Measurements from ENCODE around the gene CDH24. TPM values are rescaled to one million over a fixed set of nuclear protein-coding genes. Genes with fewer than 3 reads are reported as not detected.

Gene CDH24
- total and polyA plus RNA-seq, 2 experiments from 2014 or later: 4.4 to 17.8 TPM

Other genes with a start within 250 kb of the CDH24 start
- gene SLC7A7, start 242.1 kb downstream of the CDH24 start, total RNA-seq (2014; rRNA removed; shearing (Covaris generic)): 3.6 and 6.1 TPM in 2 replicates
- gene SLC7A7, start 242.1 kb downstream of the CDH24 start, polyA plus RNA-seq (2016; fragmentation: Nextera tagmentation; extraction: Ambion mirVana): 2.7 and 4.1 TPM in 2 replicates
- gene MRPL52, start 227.6 kb downstream of the CDH24 start, total RNA-seq (2014; rRNA removed; shearing (Covaris generic)): 131 and 138 TPM in 2 replicates
- gene MRPL52, start 227.6 kb downstream of the CDH24 start, polyA plus RNA-seq (2016; fragmentation: Nextera tagmentation; extraction: Ambion mirVana): 617 and 691 TPM in 2 replicates
- gene MMP14, start 220.9 kb downstream of the CDH24 start, total RNA-seq (2014; rRNA removed; shearing (Covaris generic)): 48.9 and 56.4 TPM in 2 replicates
- gene MMP14, start 220.9 kb downstream of the CDH24 start, polyA plus RNA-seq (2016; fragmentation: Nextera tagmentation; extraction: Ambion mirVana): 6.5 and 7.0 TPM in 2 replicates
- 16.5 and 18.1 TPM in 2 replicates for gene LRP10, start 185.8 kb downstream of the CDH24 start, total RNA-seq (2014; rRNA removed; shearing (Covaris generic))
- 5.4 and 6.4 TPM in 2 replicates for gene LRP10, start 185.8 kb downstream of the CDH24 start, polyA plus RNA-seq (2016; fragmentation: Nextera tagmentation; extraction: Ambion mirVana)
- 0.31 and 1.2 TPM in 2 replicates for gene REM2, start 174.3 kb downstream of the CDH24 start, total RNA-seq (2014; rRNA removed; shearing (Covaris generic))
- 2.9 and 3.0 TPM in 2 replicates for gene REM2, start 174.3 kb downstream of the CDH24 start, polyA plus RNA-seq (2016; fragmentation: Nextera tagmentation; extraction: Ambion mirVana)
- gene RBM23, start 138.4 kb downstream of the CDH24 start, total RNA-seq (2014; rRNA removed; shearing (Covaris generic)): 52.8 and 1,081 TPM in 2 replicates
- gene RBM23, start 138.4 kb downstream of the CDH24 start, polyA plus RNA-seq (2016; fragmentation: Nextera tagmentation; extraction: Ambion mirVana): 14.4 and 15.2 TPM in 2 replicates
- gene PRMT5, start 128.1 kb downstream of the CDH24 start, total RNA-seq (2014; rRNA removed; shearing (Covaris generic)): 123 and 124 TPM in 2 replicates
- gene PRMT5, start 128.1 kb downstream of the CDH24 start, polyA plus RNA-seq (2016; fragmentation: Nextera tagmentation; extraction: Ambion mirVana): 68.8 and 74.5 TPM in 2 replicates
- 60.4 and 85.3 TPM in 2 replicates for gene HAUS4, start 100.4 kb downstream of the CDH24 start, total RNA-seq (2014; rRNA removed; shearing (Covaris generic))
- 20.8 and 24.6 TPM in 2 replicates for gene HAUS4, start 100.4 kb downstream of the CDH24 start, polyA plus RNA-seq (2016; fragmentation: Nextera tagmentation; extraction: Ambion mirVana)
- 45.8 and 55.9 TPM in 2 replicates for gene AJUBA, start 75.0 kb downstream of the CDH24 start, total RNA-seq (2014; rRNA removed; shearing (Covaris generic))
- 11.8 and 12.5 TPM in 2 replicates for gene AJUBA, start 75.0 kb downstream of the CDH24 start, polyA plus RNA-seq (2016; fragmentation: Nextera tagmentation; extraction: Ambion mirVana)
- 11.7 and 12.4 TPM in 2 replicates for gene C14orf93, start 47.4 kb downstream of the CDH24 start, total RNA-seq (2014; rRNA removed; shearing (Covaris generic))
- gene C14orf93, start 47.4 kb downstream of the CDH24 start, polyA plus RNA-seq (2016; fragmentation: Nextera tagmentation; extraction: Ambion mirVana): 3.5 and 4.1 TPM in 2 replicates
- gene PSMB5, start 22.6 kb downstream of the CDH24 start, total RNA-seq (2014; rRNA removed; shearing (Covaris generic)): 229 and 265 TPM in 2 replicates
- 341 and 367 TPM in 2 replicates for gene PSMB5, start 22.6 kb downstream of the CDH24 start, polyA plus RNA-seq (2016; fragmentation: Nextera tagmentation; extraction: Ambion mirVana)
- 0.07 and 0.19 TPM in 2 replicates for gene PSMB11, start 15.3 kb downstream of the CDH24 start, total RNA-seq (2014; rRNA removed; shearing (Covaris generic))
- not detected in 2 replicates for gene PSMB11, start 15.3 kb downstream of the CDH24 start, polyA plus RNA-seq (2016; fragmentation: Nextera tagmentation; extraction: Ambion mirVana)
- 169 and 172 TPM in 2 replicates for gene ACIN1, start 37.6 kb upstream of the CDH24 start, total RNA-seq (2014; rRNA removed; shearing (Covaris generic))
- 73.6 and 76.1 TPM in 2 replicates for gene ACIN1, start 37.6 kb upstream of the CDH24 start, polyA plus RNA-seq (2016; fragmentation: Nextera tagmentation; extraction: Ambion mirVana)
- gene C14orf119, start 38.0 kb upstream of the CDH24 start, total RNA-seq (2014; rRNA removed; shearing (Covaris generic)): 49.4 and 57.4 TPM in 2 replicates
- 114 and 118 TPM in 2 replicates for gene C14orf119, start 38.0 kb upstream of the CDH24 start, polyA plus RNA-seq (2016; fragmentation: Nextera tagmentation; extraction: Ambion mirVana)
- not detected in 2 replicates for gene CIROP, start 47.5 kb upstream of the CDH24 start, total RNA-seq (2014; rRNA removed; shearing (Covaris generic))
- gene CIROP, start 47.5 kb upstream of the CDH24 start, polyA plus RNA-seq (2016; fragmentation: Nextera tagmentation; extraction: Ambion mirVana): not detected in 2 replicates
- not detected in 2 replicates for gene CEBPE, start 61.7 kb upstream of the CDH24 start, total RNA-seq (2014; rRNA removed; shearing (Covaris generic))
- gene CEBPE, start 61.7 kb upstream of the CDH24 start, polyA plus RNA-seq (2016; fragmentation: Nextera tagmentation; extraction: Ambion mirVana): not detected in 2 replicates
- 105 and 117 TPM in 2 replicates for gene SLC7A8, start 126.1 kb upstream of the CDH24 start, total RNA-seq (2014; rRNA removed; shearing (Covaris generic))
- gene SLC7A8, start 126.1 kb upstream of the CDH24 start, polyA plus RNA-seq (2016; fragmentation: Nextera tagmentation; extraction: Ambion mirVana): 122 and 124 TPM in 2 replicates
- gene RNF212B, start 180.4 kb upstream of the CDH24 start, total RNA-seq (2014; rRNA removed; shearing (Covaris generic)): not detected in 2 replicates
- 0.68 TPM in 1 of 2 replicates, not detected in the other for gene RNF212B, start 180.4 kb upstream of the CDH24 start, polyA plus RNA-seq (2016; fragmentation: Nextera tagmentation; extraction: Ambion mirVana)
- gene HOMEZ, start 228.6 kb upstream of the CDH24 start, total RNA-seq (2014; rRNA removed; shearing (Covaris generic)): 4.5 and 5.3 TPM in 2 replicates
- 7.9 and 8.4 TPM in 2 replicates for gene HOMEZ, start 228.6 kb upstream of the CDH24 start, polyA plus RNA-seq (2016; fragmentation: Nextera tagmentation; extraction: Ambion mirVana)
- 0.66 and 2.3 TPM in 2 replicates for gene PPP1R3E, start 245.3 kb upstream of the CDH24 start, total RNA-seq (2014; rRNA removed; shearing (Covaris generic))
- 1.8 and 2.5 TPM in 2 replicates for gene PPP1R3E, start 245.3 kb upstream of the CDH24 start, polyA plus RNA-seq (2016; fragmentation: Nextera tagmentation; extraction: Ambion mirVana)
- gene BCL2L2, start 249.3 kb upstream of the CDH24 start, total RNA-seq (2014; rRNA removed; shearing (Covaris generic)): 11.0 and 12.3 TPM in 2 replicates
- gene BCL2L2, start 249.3 kb upstream of the CDH24 start, polyA plus RNA-seq (2016; fragmentation: Nextera tagmentation; extraction: Ambion mirVana): 3.5 and 3.6 TPM in 2 replicates